ENCODE results near the gene ASCL4.

DNA sequence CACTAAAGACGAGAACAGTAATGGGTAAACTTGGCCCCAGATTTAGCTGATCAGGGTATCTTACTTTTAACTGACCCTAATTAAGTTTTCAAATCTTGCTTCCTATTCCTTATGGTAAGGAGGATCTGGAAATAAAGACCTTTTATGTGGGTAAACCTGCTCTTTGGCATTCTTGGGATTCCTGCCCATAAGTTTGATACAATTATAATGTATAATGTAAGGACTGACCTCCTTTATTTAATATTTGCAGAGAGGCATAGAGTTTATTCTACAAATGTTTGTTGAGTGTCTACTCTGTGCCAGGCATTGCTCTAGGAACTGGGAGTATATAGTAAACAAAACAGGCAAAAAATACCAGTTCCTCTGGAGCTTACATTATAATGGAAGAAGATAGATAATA, 9.2 kb upstream of the ASCL4 start:
- TF ChIP-seq, protein P1, sequence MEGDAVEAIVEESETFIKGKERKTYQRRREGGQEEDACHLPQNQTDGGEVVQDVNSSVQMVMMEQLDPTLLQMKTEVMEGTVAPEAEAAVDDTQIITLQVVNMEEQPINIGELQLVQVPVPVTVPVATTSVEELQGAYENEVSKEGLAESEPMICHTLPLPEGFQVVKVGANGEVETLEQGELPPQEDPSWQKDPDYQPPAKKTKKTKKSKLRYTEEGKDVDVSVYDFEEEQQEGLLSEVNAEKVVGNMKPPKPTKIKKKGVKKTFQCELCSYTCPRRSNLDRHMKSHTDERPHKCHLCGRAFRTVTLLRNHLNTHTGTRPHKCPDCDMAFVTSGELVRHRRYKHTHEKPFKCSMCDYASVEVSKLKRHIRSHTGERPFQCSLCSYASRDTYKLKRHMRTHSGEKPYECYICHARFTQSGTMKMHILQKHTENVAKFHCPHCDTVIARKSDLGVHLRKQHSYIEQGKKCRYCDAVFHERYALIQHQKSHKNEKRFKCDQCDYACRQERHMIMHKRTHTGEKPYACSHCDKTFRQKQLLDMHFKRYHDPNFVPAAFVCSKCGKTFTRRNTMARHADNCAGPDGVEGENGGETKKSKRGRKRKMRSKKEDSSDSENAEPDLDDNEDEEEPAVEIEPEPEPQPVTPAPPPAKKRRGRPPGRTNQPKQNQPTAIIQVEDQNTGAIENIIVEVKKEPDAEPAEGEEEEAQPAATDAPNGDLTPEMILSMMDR (IDR thresholded peaks at IDR 0.05): no peak
- TF ChIP-seq POLR2A (IDR thresholded peaks at IDR 0.05): no peak
- no peak for TF ChIP-seq POLR2AphosphoS5 (IDR thresholded peaks at IDR 0.05)
- no peak for TF ChIP-seq EP300 (IDR thresholded peaks at IDR 0.05)
